ENCODE data around the gene RAC3.

The RAC3 gene

DNA sequence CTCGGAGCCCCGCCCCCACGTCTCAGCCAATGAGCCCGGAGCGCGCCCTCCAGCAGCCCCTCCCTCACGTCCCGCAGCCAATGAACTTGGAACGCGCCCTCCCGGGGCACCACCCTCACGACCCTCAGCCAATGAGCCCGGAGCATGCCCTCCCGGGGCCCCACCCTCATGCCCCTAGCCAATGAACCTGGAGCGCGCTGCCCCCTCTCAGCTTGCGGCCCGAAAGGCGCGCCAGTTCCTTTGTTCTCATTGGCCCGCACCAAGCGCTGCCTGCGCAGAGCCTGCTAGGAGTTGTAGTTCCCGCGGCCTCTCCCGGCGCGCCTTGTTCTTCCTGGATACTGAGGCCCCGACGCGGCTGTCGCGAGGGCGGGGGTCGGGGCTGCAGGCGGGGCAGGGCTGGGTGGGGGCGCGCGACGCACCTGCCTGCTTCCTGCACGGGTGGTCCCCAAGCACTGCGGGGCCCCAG, 8.5 kb upstream of the RAC3 start, which contains the start of gene LRRC45:
Gene LRRC45, plus strand, starts transcription at position 325 of the 466 bp plus-strand sequence. CDS start 339 bp downstream, outside the sequence.
- H3K27ac ChIP-seq (ENCODE audit: low read depth, low read length, poor library complexity, severe bottlenecking), result peak within 1 kb of the TSS; percentile 16
- no peaks in the 10 kb centered on the region for H3K27me3 ChIP-seq (ENCODE audit: insufficient read depth, low read length)
- H3K9me2 ChIP-seq (ENCODE audit: low read depth, low read length), result no peaks in the 10 kb centered on the region
- peaks cover 10% of the 10 kb centered on the region; the same call in 1 of the 2 replicates for H3K36me3 ChIP-seq (ENCODE audit: insufficient read depth, low read length)
- H3K4me1 ChIP-seq (ENCODE audit: insufficient read depth, low read length, severe bottlenecking), result peaks cover 24% of the 10 kb centered on the region
- no peak within 1 kb of the TSS for H2AFZ ChIP-seq (ENCODE audit: low read length)
- peak within 1 kb of the TSS; percentile 92 for H3K4me3 ChIP-seq (ENCODE audit: low read depth, low read length, poor library complexity, severe bottlenecking)
- peak within 1 kb of the TSS; percentile 100 for H3K4me2 ChIP-seq (ENCODE audit: low read length)
- H4K20me1 ChIP-seq (ENCODE audit: insufficient read depth, low read length), result no peaks in the 10 kb centered on the region
- no peaks in the 10 kb centered on the region for H3K79me2 ChIP-seq (ENCODE audit: insufficient read depth, low read length)
- TF ChIP-seq, protein P1, sequence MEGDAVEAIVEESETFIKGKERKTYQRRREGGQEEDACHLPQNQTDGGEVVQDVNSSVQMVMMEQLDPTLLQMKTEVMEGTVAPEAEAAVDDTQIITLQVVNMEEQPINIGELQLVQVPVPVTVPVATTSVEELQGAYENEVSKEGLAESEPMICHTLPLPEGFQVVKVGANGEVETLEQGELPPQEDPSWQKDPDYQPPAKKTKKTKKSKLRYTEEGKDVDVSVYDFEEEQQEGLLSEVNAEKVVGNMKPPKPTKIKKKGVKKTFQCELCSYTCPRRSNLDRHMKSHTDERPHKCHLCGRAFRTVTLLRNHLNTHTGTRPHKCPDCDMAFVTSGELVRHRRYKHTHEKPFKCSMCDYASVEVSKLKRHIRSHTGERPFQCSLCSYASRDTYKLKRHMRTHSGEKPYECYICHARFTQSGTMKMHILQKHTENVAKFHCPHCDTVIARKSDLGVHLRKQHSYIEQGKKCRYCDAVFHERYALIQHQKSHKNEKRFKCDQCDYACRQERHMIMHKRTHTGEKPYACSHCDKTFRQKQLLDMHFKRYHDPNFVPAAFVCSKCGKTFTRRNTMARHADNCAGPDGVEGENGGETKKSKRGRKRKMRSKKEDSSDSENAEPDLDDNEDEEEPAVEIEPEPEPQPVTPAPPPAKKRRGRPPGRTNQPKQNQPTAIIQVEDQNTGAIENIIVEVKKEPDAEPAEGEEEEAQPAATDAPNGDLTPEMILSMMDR (IDR thresholded peaks at IDR 0.05; ENCODE audit: low read length), result no peak
- no peak for TF ChIP-seq EZH2 (IDR thresholded peaks at IDR 0.05; ENCODE audit: borderline replicate concordance, low read length)
- peak within 1 kb of the TSS; percentile 88 for H3K9ac ChIP-seq (ENCODE audit: low read length)
- H3K9me3 ChIP-seq (ENCODE audit: low read length), result no peaks in the 10 kb centered on the region
- no peaks in the 10 kb centered on the region for H3F3A ChIP-seq (ENCODE audit: insufficient read depth, low read length)

DNA sequence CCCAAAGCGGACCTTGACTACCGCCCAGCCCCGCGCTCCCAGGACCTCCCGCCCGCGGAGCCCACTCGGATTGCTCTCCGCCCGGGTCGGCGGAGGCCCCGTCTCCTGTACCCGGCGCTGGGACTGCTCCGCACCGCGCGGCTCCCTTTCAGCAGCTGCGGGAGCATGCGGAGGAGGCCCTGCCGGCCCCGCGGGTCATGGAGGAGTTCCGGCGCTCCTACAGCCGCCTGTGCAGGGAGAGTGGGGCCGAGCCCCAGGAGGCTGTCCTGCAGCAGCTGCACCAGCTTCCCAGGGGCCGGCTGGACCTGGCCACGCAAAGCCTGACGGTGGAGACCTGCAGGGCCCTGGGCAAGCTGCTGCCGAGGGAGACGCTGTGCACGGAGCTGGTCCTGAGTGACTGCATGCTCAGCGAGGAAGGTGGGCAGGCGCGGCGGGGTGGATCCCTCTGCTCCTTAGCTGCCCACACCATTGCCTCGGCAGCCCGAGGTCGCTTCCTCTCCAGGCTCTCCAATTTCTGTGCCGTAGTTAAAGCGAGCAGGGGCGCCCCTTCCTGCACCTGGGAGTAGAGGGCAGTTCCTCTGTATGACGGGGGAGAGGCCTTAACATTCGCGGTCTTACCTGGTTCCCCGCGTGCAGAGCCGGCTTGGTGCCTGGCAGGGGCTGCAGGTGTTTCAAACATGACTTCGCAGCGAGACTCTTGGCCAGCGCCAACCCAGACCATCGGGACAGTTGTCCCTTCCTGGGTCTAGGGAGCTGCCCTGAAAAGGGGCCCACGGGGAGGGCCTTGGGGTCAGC, 7.8 kb upstream of the RAC3 start:
- no peaks in the 10 kb centered on the region for H4K20me1 ChIP-seq (ENCODE audit: insufficient read depth, low read length)
- H3K9ac ChIP-seq (ENCODE audit: low read length), result peak overlapping the region; percentile 82
- peak overlapping the region; percentile 86 for H3K4me3 ChIP-seq (ENCODE audit: low read depth, low read length, poor library complexity, severe bottlenecking)
- TF ChIP-seq EZH2 (IDR thresholded peaks at IDR 0.05; ENCODE audit: borderline replicate concordance, low read length), result no peak
- TF ChIP-seq, protein P1 (IDR thresholded peaks at IDR 0.05; ENCODE audit: low read length), result no peak
- H2AFZ ChIP-seq (ENCODE audit: low read length), result no peak overlapping the region
- no peaks in the 10 kb centered on the region for H3F3A ChIP-seq (ENCODE audit: insufficient read depth, low read length)
- peaks cover 4% of the 10 kb centered on the region; the same call in 1 of the 2 replicates for H3K36me3 ChIP-seq (ENCODE audit: insufficient read depth, low read length)
- H3K27me3 ChIP-seq (ENCODE audit: insufficient read depth, low read length), result no peaks in the 10 kb centered on the region
- H3K4me1 ChIP-seq (ENCODE audit: insufficient read depth, low read length, severe bottlenecking), result peaks cover 24% of the 10 kb centered on the region
- no peak overlapping the region for H3K27ac ChIP-seq (ENCODE audit: low read depth, low read length, poor library complexity, severe bottlenecking)
- no peaks in the 10 kb centered on the region for H3K9me2 ChIP-seq (ENCODE audit: low read depth, low read length)
- H3K79me2 ChIP-seq (ENCODE audit: insufficient read depth, low read length), result no peaks in the 10 kb centered on the region
- H3K9me3 ChIP-seq (ENCODE audit: low read length), result no peaks in the 10 kb centered on the region
- peak overlapping the region; percentile 89 for H3K4me2 ChIP-seq (ENCODE audit: low read length)

DNA sequence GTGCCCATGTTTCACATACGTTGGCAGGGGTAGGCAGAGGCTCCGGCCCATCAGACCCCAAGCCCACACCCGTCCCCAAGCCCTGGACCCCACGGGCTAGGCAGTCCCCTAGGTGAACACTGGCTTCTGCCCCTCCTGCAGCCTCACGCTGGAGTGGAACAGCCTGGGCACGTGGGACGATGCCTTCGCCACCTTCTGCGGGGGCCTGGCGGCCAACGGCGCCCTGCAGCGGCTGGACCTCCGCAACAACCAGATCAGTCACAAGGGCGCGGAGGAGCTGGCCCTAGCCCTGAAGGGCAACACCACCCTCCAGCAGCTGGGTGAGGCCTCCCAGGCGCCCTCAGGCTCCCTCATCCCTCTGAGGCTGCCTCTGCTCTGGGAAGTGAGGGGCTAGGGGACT, 6.6 kb upstream of the RAC3 start:
- Histone ChIP-seq H3K27ac (ENCODE audit: low read depth, low read length, poor library complexity, severe bottlenecking) (no peak overlapping the region), H3K4me2 (ENCODE audit: low read length) (no peak overlapping the region), H4K20me1 (ENCODE audit: insufficient read depth, low read length) (no peaks in the 10 kb centered on the region), H3F3A (ENCODE audit: insufficient read depth, low read length) (no peaks in the 10 kb centered on the region), H3K4me3 (ENCODE audit: low read depth, low read length, poor library complexity, severe bottlenecking) (no peak overlapping the region), H3K79me2 (ENCODE audit: insufficient read depth, low read length) (no peaks in the 10 kb centered on the region), H3K4me1 (ENCODE audit: insufficient read depth, low read length, severe bottlenecking) (peaks cover 25% of the 10 kb centered on the region), H3K9me3 (ENCODE audit: low read length) (no peaks in the 10 kb centered on the region), H2AFZ (ENCODE audit: low read length) (no peak overlapping the region), H3K9me2 (ENCODE audit: low read depth, low read length) (no peaks in the 10 kb centered on the region), H3K9ac (ENCODE audit: low read length) (no peak overlapping the region), H3K36me3 (ENCODE audit: insufficient read depth, low read length) (peaks cover 4% of the 10 kb centered on the region; the same call in 1 of the 2 replicates), H3K27me3 (ENCODE audit: insufficient read depth, low read length) (no peaks in the 10 kb centered on the region)
- no peak for TF ChIP-seq EZH2 (IDR thresholded peaks at IDR 0.05; ENCODE audit: borderline replicate concordance, low read length)
- TF ChIP-seq, protein P1 (IDR thresholded peaks at IDR 0.05; ENCODE audit: low read length), result no peak

Data from OCI-LY1 (cell line).